Measurements from ENCODE around the gene TF. TPM values are rescaled to one million over a fixed set of nuclear protein-coding genes. Genes with fewer than 3 reads are reported as not detected.
A peak's percentile ranks its signal among the peaks of the same experiment; 100 is the strongest.

The TF gene
- total RNA-seq, 1 donor from 2014 or later = 2.8 TPM

- Histone ChIP-seq H3K9me3 (no peaks in the 10 kb centered on the region), H3K4me1 (peaks cover 17% of the 10 kb centered on the region), H3K27me3 (ENCODE audit: low read depth) (no peaks in the 10 kb centered on the region), H3K27ac (no peak overlapping the region), H3K36me3 (peaks cover 8% of the 10 kb centered on the region), H3K4me3 (peak overlapping the region; percentile 93)
- ATAC-seq (no peak), DNase-seq (no peak)
- intact Hi-C loops (cut with DNase I) = no loop called here
- no peak for TF ChIP-seq CTCF (IDR thresholded peaks at IDR 0.05)
Observed at GRCh38 chr3:133804896-133805295, 58.7 kb downstream of the TF start.

GRCh38 chr3:133805384-133805701 lies 59.1 kb downstream of the TF start:
- no peak for TF ChIP-seq CTCF (IDR thresholded peaks at IDR 0.05)
- H3K27ac ChIP-seq = peak overlapping the region; percentile 79
- no peak for ATAC-seq
- peak overlapping the region; percentile 93 for H3K4me3 ChIP-seq
- no peaks in the 10 kb centered on the region for H3K9me3 ChIP-seq
- intact Hi-C loops (cut with DNase I) = no loop called here
- peaks cover 17% of the 10 kb centered on the region for H3K4me1 ChIP-seq
- no peak for DNase-seq
- no peaks in the 10 kb centered on the region for H3K27me3 ChIP-seq (ENCODE audit: low read depth)
- peaks cover 12% of the 10 kb centered on the region for H3K36me3 ChIP-seq

- Histone ChIP-seq H3K4me1 (peaks cover 17% of the 10 kb centered on the region), H3K9me3 (no peaks in the 10 kb centered on the region), H3K27me3 (ENCODE audit: low read depth) (no peaks in the 10 kb centered on the region), H3K4me3 (peak within 1 kb of the TSS; percentile 93), H3K27ac (peak within 1 kb of the TSS; percentile 79), H3K36me3 (peaks cover 18% of the 10 kb centered on the region)
- no peak for TF ChIP-seq CTCF (IDR thresholded peaks at IDR 0.05)
- intact Hi-C loops (cut with DNase I) = no loop called here
- ATAC-seq = peak; percentile 100
- peak; percentile 96 for DNase-seq
Observed at GRCh38 chr3:133805702-133806475, 59.7 kb downstream of the TF start, which contains the start of gene SRPRB. Gene SRPRB, plus strand, starts transcription at chr3:133805815. Its CDS starts 34 bp downstream, at chr3:133805849.

GRCh38 chr3:133812872-133813271 lies 66.7 kb downstream of the TF start:
- Histone ChIP-seq H3K4me3 (no peak overlapping the region), H3K9me3 (no peaks in the 10 kb centered on the region), H3K4me1 (no peaks in the 10 kb centered on the region), H3K27ac (no peak overlapping the region), H3K27me3 (ENCODE audit: low read depth) (no peaks in the 10 kb centered on the region), H3K36me3 (peaks cover 76% of the 10 kb centered on the region)
- no peak for ATAC-seq
- intact Hi-C loops (cut with DNase I) = no loop called here
- DNase-seq = no peak
- TF ChIP-seq CTCF (IDR thresholded peaks at IDR 0.05) = no peak

GRCh38 chr3:133815386-133815785 lies 69.2 kb downstream of the TF start:
- Histone ChIP-seq H3K4me1 (no peaks in the 10 kb centered on the region), H3K27ac (no peak overlapping the region), H3K4me3 (no peak overlapping the region), H3K36me3 (peaks cover 81% of the 10 kb centered on the region), H3K27me3 (ENCODE audit: low read depth) (no peaks in the 10 kb centered on the region), H3K9me3 (no peaks in the 10 kb centered on the region)
- ATAC-seq (no peak), DNase-seq (no peak)
- intact Hi-C loops (cut with DNase I) = no loop called here
- no peak for TF ChIP-seq CTCF (IDR thresholded peaks at IDR 0.05)

Measured in lower lobe of right lung (tissue), 2 donors.